HG03039 (cell line): Measurements from ENCODE around the gene GPC1.

Experiments
- ATAC-seq: cut with Tn5 transposase; IDR thresholded peaks from one replicate; pipeline ENCODE4 v1.9.1; 2021; ENCODE audit warnings: mild to moderate bottlenecking, moderate library complexity; ENCODE audit not compliant: unreplicated experiment

Gene GPC1

GRCh38 chr2:240454106-240454901, 18.8 kb downstream of the GPC1 start:
- no peak for ATAC-seq

GRCh38 chr2:240455272-240455646, 19.8 kb downstream of the GPC1 start:
- ATAC-seq = no peak

- ATAC-seq = no peak
Observed at GRCh38 chr2:240455647-240456446, 20.4 kb downstream of the GPC1 start.

- ATAC-seq = no peak
Observed at GRCh38 chr2:240456447-240457222, 21.2 kb downstream of the GPC1 start.

GRCh38 chr2:240457223-240458043, 22.0 kb downstream of the GPC1 start:
- ATAC-seq = no peak

- ATAC-seq = no peak
Observed at GRCh38 chr2:240458044-240458899, 22.8 kb downstream of the GPC1 start.

GRCh38 chr2:240458900-240459391, 23.5 kb downstream of the GPC1 start:
- ATAC-seq = no peak

GRCh38 chr2:240459401-240460252, 24.2 kb downstream of the GPC1 start:
- ATAC-seq = no peak

GRCh38 chr2:240460253-240460711, 24.8 kb downstream of the GPC1 start:
- no peak for ATAC-seq

- ATAC-seq = no peak
Observed at GRCh38 chr2:240460781-240461431, 25.4 kb downstream of the GPC1 start.

GRCh38 chr2:240461471-240462072, 26.1 kb downstream of the GPC1 start:
- no peak for ATAC-seq

GRCh38 chr2:240462073-240462706, 26.7 kb downstream of the GPC1 start:
- ATAC-seq = no peak

GRCh38 chr2:240462707-240463273, 27.3 kb downstream of the GPC1 start:
- no peak for ATAC-seq

GRCh38 chr2:240463274-240463865, 27.9 kb downstream of the GPC1 start:
- ATAC-seq = no peak

GRCh38 chr2:240463866-240464481, 28.5 kb downstream of the GPC1 start:
- ATAC-seq = no peak
